HG03565 (cell line): Measurements from ENCODE around the gene ATP6V1A.
"Not testable (repeated sequence)": the region's sequence is repeated elsewhere in the genome, so short reads cannot be mapped to it uniquely, and the experiment has no call there.

Source experiments
- ATAC-seq: cut with Tn5 transposase; IDR thresholded peaks from one replicate; pipeline ENCODE4 v1.9.1; 2021; ENCODE audit warnings: mild to moderate bottlenecking, moderate library complexity; ENCODE audit not compliant: unreplicated experiment

Gene ATP6V1A

DNA sequence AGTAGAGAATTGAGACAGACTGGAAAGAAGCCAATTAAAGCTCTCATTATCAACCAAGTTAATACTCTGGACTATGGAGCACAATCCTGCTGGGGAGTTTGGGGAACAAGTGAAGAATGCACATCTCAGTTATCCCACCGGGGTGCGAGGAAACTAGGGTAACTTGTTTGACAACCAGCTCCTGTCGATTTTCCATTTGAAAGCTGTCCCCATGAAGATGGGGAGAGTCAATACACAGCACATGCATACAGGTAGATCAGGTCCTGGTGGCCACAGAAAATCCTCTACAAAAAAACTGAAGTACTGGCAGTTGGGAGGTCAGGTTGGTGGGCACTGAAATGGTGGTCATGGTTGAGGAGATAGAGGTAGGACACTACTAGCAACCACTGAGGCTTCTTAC, 66.0 kb downstream of the ATP6V1A start:
- ATAC-seq, result no peak

DNA sequence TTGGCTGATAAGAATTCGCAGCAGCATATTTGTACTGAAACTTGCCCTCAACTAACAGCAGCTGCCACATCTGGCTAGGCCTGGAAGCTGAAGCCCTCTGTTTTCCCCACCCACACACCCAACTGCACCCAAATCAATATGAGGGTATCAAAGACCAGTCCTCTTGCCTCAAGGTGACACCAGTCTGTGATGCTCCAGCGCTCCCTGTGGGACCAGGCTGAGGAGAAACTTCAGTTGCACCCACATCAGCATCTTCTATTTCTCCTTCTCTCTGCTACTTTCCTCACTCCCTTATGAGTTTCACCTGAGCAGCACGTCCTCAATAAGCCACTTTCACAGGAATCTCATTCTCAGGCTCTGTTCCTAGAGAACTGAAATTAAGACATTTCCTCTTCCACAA, 73.0 kb downstream of the ATP6V1A start:
- ATAC-seq, result no peak

DNA sequence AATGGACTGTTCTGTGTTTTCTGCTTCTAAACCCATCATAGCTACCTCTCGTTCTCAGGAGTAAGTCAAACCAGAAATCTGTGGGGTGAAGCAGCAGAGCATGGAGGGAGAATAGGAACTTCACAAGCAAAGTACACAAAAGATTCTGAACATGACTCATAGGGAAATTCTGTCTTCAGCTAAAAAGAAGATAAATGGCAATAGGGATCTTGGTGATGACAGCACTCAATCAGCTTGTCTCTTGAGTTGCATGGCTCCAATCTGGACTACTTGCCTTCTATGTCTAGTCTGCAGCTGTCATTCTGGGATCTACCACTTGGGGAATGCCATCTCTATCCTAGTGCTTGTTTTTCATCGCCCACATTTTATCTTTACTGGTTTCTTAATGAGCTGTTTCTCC, 78.3 kb downstream of the ATP6V1A start:
- peak; percentile 75 for ATAC-seq

- ATAC-seq, result no peak
Measured at GRCh38 chr3:113828600-113828999, 81.8 kb downstream of the ATP6V1A start.

- ATAC-seq, result no peak
Measured at GRCh38 chr3:113829576-113830354, 82.9 kb downstream of the ATP6V1A start.

GRCh38 chr3:113831103-113831355, 84.2 kb downstream of the ATP6V1A start:
- no peak for ATAC-seq

DNA sequence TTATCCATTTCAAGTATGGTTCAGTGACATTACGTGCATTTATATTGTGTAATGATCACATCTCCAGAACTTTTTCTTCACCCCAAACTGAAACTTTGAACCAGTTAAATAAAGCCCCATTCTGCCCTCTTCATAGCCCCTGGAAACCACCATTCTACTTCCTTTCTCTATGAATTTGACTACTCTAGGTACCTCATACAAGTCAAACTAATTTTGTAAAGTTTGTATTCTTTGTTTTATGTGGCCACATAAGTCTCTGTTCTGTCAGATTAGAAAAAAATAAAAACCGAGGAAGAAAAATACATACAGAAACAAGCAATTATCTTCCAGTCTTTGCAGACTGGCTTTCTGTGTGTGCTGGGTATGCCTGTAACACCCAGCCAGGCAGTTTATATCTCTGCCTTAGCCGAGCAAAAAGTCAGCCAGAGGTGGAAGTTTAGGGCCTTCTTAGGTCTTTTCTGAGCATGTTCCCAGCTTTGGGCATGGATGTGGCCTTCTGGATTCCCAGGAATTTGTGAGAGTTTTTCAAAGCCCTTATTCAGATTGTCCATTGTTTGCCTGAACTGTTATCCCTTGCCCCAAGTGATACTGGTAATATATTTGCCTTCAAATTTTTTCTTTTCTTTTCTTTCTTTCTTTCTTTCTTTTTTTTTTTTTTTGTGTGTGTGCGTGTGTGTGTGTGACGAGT, 85.8 kb downstream of the ATP6V1A start:
- peak; percentile 30 for ATAC-seq

DNA sequence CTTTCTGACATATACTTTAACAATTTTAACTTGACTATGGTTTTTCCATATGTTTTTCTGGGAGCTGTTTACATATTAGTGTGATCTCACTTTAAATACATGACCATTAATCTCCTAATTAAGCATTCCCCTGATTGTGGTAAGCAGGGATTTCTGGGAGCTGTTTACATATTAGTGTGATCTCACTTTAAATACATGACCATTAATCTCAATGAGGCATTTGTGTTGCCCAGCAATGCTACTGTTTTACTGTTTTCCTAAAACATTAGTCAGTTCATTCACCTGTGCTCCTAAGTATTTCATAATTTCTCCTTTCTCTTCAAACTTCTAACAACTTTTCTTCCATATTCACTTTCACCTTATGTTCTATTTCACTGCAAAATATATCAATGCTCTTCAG, 88.1 kb downstream of the ATP6V1A start:
- ATAC-seq, result no peak

DNA sequence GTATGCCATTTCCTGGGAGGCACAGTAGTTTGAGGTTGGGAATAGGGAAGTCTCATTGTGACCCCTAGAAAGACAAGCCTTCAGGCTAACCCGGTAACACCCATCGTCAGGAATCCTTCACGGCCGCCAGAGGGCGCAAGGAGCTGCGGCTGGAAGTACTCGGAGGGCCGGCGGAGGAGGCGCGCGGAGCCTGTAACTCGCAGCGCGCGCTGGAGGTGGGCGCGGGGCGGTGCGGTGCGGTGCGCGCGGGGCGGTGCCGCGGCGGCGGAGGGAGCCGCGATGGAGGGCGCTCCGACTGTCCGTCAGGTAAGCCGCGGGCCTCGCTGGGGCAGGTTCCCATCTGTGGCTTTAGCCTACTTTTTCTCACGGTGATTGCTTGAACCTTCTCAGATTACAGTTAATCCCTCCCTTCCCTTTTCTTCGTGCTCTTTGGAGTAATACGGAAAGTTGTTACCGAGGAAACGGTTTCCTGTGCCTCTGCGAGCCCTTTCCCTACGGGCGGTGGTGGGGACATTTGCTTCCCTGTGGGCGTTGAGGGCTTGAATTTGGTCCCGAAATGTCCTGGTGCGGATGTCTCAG, 91.9 kb downstream of the ATP6V1A start, which contains the start of gene GRAMD1C:
GRAMD1C (plus strand) TSS at position 158 of the 579 bp plus-strand sequence; CDS start at position 280, 122 bp downstream.
- peak; percentile 90 for ATAC-seq

- no peak for ATAC-seq
Measured at GRCh38 chr3:113839551-113839950, 92.7 kb downstream of the ATP6V1A start.

GRCh38 chr3:113844622-113845222, 97.9 kb downstream of the ATP6V1A start:
- no peak for ATAC-seq

DNA sequence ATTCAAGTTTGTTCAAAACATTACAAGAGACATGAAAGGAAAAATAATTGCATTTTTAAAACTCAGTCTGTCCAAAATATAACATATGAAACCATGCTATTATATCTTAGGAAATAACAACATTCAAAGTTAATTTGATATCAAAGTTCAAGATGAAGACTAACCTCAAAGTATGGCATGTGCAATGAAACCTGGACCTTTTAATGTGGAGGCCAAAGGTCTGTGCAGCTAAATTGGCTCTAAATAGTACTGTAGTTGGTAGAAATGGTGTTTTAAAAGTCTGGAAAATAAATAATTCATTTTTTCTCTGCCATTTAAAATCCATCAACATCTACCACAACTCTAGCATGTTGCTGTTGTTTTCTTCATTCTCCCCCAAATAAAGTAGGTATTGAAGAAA, 100.4 kb downstream of the ATP6V1A start:
- ATAC-seq, result no peak

- no peak for ATAC-seq
Measured at GRCh38 chr3:113847664-113848461, 101.0 kb downstream of the ATP6V1A start.

- ATAC-seq, result not testable (repeated sequence)
Measured at GRCh38 chr3:113849071-113849470, 102.2 kb downstream of the ATP6V1A start.

DNA sequence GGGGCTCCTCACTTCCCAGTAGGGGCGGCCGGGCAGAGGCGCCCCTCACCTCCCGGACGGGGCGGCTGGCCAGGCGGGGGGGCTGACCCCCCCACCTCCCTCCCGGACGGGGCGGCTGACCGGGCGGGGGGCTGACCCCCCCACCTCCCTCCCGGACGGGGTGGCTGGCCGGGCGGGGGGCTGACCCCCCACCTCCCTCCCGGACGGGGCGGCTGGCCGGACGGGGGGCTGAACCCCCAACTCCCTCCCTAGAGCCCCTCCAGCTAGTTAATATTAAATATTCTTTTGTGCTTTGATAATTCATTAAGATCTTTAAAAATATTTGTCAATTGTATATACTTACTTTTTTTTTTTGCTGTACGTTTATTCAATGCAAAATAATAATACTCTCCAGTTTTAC, 103.0 kb downstream of the ATP6V1A start:
- not testable (repeated sequence) for ATAC-seq

DNA sequence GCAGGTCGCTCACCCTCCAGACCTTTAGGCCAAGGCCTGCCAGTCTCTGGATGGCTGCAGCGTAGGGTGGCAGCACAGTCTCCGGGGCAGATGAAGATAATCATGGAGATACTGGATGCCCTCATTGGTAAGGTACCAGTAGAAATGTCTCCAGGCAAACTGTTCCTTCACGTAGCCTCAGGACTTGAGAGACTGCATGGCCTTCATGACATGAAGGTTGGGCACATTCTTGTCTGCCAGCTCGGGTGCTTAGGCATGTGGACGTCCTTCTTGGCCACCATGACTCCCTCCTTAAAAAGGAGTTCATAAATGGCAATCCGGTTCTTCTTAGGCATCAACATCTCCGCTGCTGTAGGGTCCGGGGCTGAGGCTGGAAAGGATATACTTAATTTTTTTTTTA, 103.6 kb downstream of the ATP6V1A start:
- ATAC-seq, result not testable (repeated sequence)

GRCh38 chr3:113852506-113852905, 105.7 kb downstream of the ATP6V1A start:
- no peak for ATAC-seq
